ENCODE measurements around the gene TRIO.

The TRIO gene

GRCh38 chr5:14261856-14262611 lies 118.9 kb downstream of the TRIO start:
- Histone ChIP-seq H3K27ac (no peak overlapping the region), H3K27me3 (replicated peaks) (no peaks in the 10 kb centered on the region), H3K36me3 (replicated peaks) (peaks cover 2% of the 10 kb centered on the region), H3K4me3 (ENCODE audit: low read depth, low read length) (no peak overlapping the region)
- TF ChIP-seq, protein P1, sequence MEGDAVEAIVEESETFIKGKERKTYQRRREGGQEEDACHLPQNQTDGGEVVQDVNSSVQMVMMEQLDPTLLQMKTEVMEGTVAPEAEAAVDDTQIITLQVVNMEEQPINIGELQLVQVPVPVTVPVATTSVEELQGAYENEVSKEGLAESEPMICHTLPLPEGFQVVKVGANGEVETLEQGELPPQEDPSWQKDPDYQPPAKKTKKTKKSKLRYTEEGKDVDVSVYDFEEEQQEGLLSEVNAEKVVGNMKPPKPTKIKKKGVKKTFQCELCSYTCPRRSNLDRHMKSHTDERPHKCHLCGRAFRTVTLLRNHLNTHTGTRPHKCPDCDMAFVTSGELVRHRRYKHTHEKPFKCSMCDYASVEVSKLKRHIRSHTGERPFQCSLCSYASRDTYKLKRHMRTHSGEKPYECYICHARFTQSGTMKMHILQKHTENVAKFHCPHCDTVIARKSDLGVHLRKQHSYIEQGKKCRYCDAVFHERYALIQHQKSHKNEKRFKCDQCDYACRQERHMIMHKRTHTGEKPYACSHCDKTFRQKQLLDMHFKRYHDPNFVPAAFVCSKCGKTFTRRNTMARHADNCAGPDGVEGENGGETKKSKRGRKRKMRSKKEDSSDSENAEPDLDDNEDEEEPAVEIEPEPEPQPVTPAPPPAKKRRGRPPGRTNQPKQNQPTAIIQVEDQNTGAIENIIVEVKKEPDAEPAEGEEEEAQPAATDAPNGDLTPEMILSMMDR (IDR thresholded peaks at IDR 0.05; ENCODE audit: low read depth, low read length, missing control alignments) = no peak
- no peak for DNase-seq
- in situ Hi-C loops (cut with HindIII; ENCODE audit: low pct_ligation_motif_present, low sequenced_read_pairs) = no loop called here

- no peak for DNase-seq
- peak overlapping the region; percentile 91 for H3K27ac ChIP-seq
- H3K36me3 ChIP-seq (replicated peaks) = no peaks in the 10 kb centered on the region
- H3K27me3 ChIP-seq (replicated peaks) = no peaks in the 10 kb centered on the region
- TF ChIP-seq, protein P1 (IDR thresholded peaks at IDR 0.05; ENCODE audit: low read depth, low read length, missing control alignments) = no peak
- in situ Hi-C loops (cut with HindIII; ENCODE audit: low pct_ligation_motif_present, low sequenced_read_pairs) = no loop called here
- no peak overlapping the region for H3K4me3 ChIP-seq (ENCODE audit: low read depth, low read length)
Measured at GRCh38 chr5:14263113-14263512, 120.0 kb downstream of the TRIO start.

DNA sequence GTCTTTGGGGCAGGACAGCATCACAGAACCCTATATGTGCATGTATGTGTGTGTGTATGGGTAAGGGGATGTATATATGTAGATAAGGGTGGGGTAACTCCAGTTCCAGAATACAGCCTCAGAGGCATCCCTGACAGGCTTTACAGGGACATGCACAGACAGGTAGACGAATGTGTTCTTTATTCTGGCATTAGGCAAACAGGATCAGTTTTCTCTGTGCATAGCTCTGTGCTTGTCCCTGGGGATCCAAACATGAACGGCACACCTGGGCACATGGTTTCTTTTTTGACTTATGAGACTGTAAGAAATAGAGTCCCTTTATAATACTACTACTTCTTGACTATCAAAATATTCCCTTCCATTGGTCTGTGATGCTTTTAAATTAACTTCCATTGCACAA lies 120.6 kb downstream of the TRIO start:
- Histone ChIP-seq H3K27me3 (replicated peaks) (no peaks in the 10 kb centered on the region), H3K27ac (peak overlapping the region; percentile 91), H3K36me3 (replicated peaks) (no peaks in the 10 kb centered on the region), H3K4me3 (ENCODE audit: low read depth, low read length) (no peak overlapping the region)
- in situ Hi-C loops (cut with HindIII; ENCODE audit: low pct_ligation_motif_present, low sequenced_read_pairs) = no loop called here
- DNase-seq = no peak
- TF ChIP-seq, protein P1 (IDR thresholded peaks at IDR 0.05; ENCODE audit: low read depth, low read length, missing control alignments) = no peak

DNA sequence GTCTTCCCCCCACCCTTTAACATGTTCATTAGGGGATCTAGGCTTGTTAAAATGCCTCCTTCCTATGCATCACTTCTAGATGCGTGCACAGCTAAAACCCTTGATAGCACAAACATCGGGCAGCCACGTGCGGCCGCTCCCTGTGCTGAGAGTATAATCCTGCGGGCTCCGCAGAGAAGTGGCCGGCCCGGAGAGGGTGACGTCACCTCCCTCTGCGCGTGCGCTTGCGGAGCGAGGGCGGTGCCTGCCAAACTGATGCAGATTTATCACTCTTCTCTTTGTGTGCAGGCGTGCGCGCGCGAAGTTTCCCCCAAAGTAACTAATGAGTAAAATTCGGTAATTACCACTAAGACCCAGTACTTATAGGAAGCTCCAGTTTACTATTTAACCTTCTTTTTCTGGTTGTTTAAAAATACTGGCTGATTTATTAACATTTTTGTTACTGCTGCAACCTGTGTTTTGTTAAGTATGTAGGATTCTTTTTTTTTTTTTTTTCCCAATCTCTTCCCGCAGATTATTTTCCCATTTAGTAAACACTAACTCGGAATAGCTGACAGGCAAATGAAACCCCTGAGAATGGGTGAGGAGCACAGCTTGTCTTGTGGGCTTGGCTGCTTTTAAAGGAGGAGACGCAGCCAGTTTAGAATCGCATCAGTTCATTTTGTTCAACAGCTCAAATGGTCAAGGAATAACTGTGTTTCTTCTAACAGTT lies 121.6 kb downstream of the TRIO start:
- TF ChIP-seq, protein P1 (IDR thresholded peaks at IDR 0.05; ENCODE audit: low read depth, low read length, missing control alignments) = no peak
- peak; percentile 96 for DNase-seq
- peak overlapping the region; percentile 91 for H3K27ac ChIP-seq
- no peaks in the 10 kb centered on the region for H3K36me3 ChIP-seq (replicated peaks)
- in situ Hi-C loops (cut with HindIII; ENCODE audit: low pct_ligation_motif_present, low sequenced_read_pairs) = no loop called here
- H3K4me3 ChIP-seq (ENCODE audit: low read depth, low read length) = peak overlapping the region; percentile 16
- H3K27me3 ChIP-seq (replicated peaks) = no peaks in the 10 kb centered on the region

DNA sequence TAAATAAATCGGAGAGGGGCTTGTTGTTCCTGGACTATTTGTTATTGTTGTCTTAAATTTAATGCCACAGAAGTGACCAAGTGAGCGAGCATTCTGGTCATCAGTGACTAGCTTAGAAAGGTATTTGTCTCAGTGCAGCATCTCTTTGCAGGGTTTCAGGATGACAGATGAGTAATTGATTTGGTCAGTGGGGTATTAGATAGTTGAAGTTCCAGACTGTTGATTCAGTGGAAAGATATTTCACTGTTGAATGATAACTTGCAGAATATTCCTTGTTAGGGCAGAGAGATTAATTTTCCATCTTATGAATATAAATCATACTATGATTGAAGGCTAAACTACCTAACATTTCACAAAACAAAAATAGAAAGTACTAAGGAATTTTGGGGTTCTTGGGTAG lies 122.4 kb downstream of the TRIO start:
- H3K27me3 ChIP-seq (replicated peaks) = no peaks in the 10 kb centered on the region
- TF ChIP-seq, protein P1 (IDR thresholded peaks at IDR 0.05; ENCODE audit: low read depth, low read length, missing control alignments) = no peak
- no peak overlapping the region for H3K4me3 ChIP-seq (ENCODE audit: low read depth, low read length)
- peak; percentile 90 for DNase-seq
- no peaks in the 10 kb centered on the region for H3K36me3 ChIP-seq (replicated peaks)
- H3K27ac ChIP-seq = peak overlapping the region; percentile 91
- in situ Hi-C loops (cut with HindIII; ENCODE audit: low pct_ligation_motif_present, low sequenced_read_pairs) = no loop called here
